NB4 (cell line): ENCODE measurements around the gene C2orf49.

Experiments
- CTCF ChIP-seq: IDR thresholded peaks from one replicate; pipeline ENCODE4 v1.5.1; 2012; ENCODE audit warnings: low read depth, low read length
- POLR2A ChIP-seq: IDR thresholded peaks from 2 replicates; pipeline ENCODE4 v1.6.1; 2011; ENCODE audit warnings: mild to moderate bottlenecking; ENCODE audit not compliant: insufficient read length; ENCODE audit errors: extremely low read depth

GRCh38 chr2:105365206-105365605, 27.9 kb downstream of the C2orf49 start:
- no peak for TF ChIP-seq CTCF
- TF ChIP-seq POLR2A, result no peak
